Caco-2 (cell line): ENCODE results near the gene TCEAL5. TPM values are rescaled to one million over a fixed set of nuclear protein-coding genes. Genes with fewer than 3 reads are reported as not detected.

Experiments used
- BruUV-seq: library from RNA; stranded (reverse); fragments of 400-500 nt; replicated peaks from 2 replicates; lab custom pipeline; 2021; lab: Mats Ljungman, UMichigan
- CTCF ChIA-PET: fragments of 300-600 bp; sonication (Branson Sonifier 250); formaldehyde crosslinking; loops from one replicate; lab custom pipeline; 2022; ENCODE audit warnings: antibody characterized with exemption; lab: Charles Lee
- POLR2A ChIA-PET: fragments of 300-600 bp; sonication (Branson Sonifier 250); formaldehyde crosslinking; loops from one replicate; lab custom pipeline; 2022; ENCODE audit warnings: antibody characterized with exemption; lab: Charles Lee
- DNase-seq, 2 experiments: peaks; one replicate each; pipeline versions ENCODE4 v3.0.0 to v3.0.0-alpha.2; 2020 to 2022
- H3K27me3 ChIP-seq: replicated peaks from 2 replicates; pipeline ENCODE4 v1.6.0; 2011; ENCODE audit warnings: low read length; ENCODE audit not compliant: control insufficient read depth, insufficient read depth
- H3K36me3 ChIP-seq: 2 replicates; pipeline ENCODE4 v1.5.1; 2011; ENCODE audit warnings: low read length; ENCODE audit not compliant: control insufficient read depth, insufficient read depth
- H3K4me1 ChIP-seq: fragments of 250-450 bp; sonication (Bioruptor Pico); 2 replicates; pipeline ENCODE4 v1.5.1; 2020; ENCODE audit warnings: mild to moderate bottlenecking
- H3K4me3 ChIP-seq: 2 replicates; pipeline ENCODE4 v1.5.1; 2011; ENCODE audit warnings: low read depth, mild to moderate bottlenecking, control low read depth, low read length
- H3K9me3 ChIP-seq: fragments of 250-450 bp; sonication (Bioruptor Pico); 2 replicates; pipeline ENCODE4 v1.5.1; 2020; ENCODE audit warnings: mild to moderate bottlenecking, moderate library complexity
- H3K27ac Mint-ChIP-seq: one replicate; pipeline ENCODE4 v1.8.0; 2022; ENCODE audit warnings: mixed read lengths; ENCODE audit not compliant: unreplicated experiment
- H3K27me3 Mint-ChIP-seq: one replicate; pipeline ENCODE4 v1.8.0; 2022; ENCODE audit warnings: mixed read lengths; ENCODE audit not compliant: insufficient read depth, unreplicated experiment
- H3K36me3 Mint-ChIP-seq: one replicate; pipeline ENCODE4 v1.8.0; 2022; ENCODE audit warnings: mild to moderate bottlenecking, mixed read lengths; ENCODE audit not compliant: insufficient read depth, unreplicated experiment
- H3K4me1 Mint-ChIP-seq: one replicate; pipeline ENCODE4 v1.8.0; 2022; ENCODE audit warnings: low read depth, mixed read lengths; ENCODE audit not compliant: unreplicated experiment
- H3K4me3 Mint-ChIP-seq: one replicate; pipeline ENCODE4 v1.8.0; 2022; ENCODE audit warnings: mild to moderate bottlenecking, moderate library complexity, mixed read lengths; ENCODE audit not compliant: unreplicated experiment
- H3K9me3 Mint-ChIP-seq: one replicate; pipeline ENCODE4 v1.8.0; 2022; ENCODE audit warnings: mixed read lengths; ENCODE audit not compliant: unreplicated experiment
- intact Hi-C: fragments of 100-400 bp; cut with micrococcal nuclease; formaldehyde crosslinking; loops from one replicate; pipeline ENCODE4 v1.10.0; 2022; ENCODE audit not compliant: unreplicated experiment
- total RNA-seq: library from RNA; stranded (reverse); gene quantifications from 2 replicates; pipeline ENCODE4 v1.2.3, GENCODE V29; 2022
- TF ChIP-seq, protein P1 (sequence below), 2 experiments: fragments of 200-600 bp in 1 of 2; IDR thresholded peaks; 1 replicate in 1 of 2; 2 replicates in 1 of 2; pipeline versions ENCODE4 v1.5.1 to v1.8.0; 2011 to 2022; ENCODE audit warnings: antibody characterized with exemption in 1 of 2, control low read depth in 1 of 2, inconsistent platforms in 1 of 2, low read depth in 1 of 2, low read length in 1 of 2, mild to moderate bottlenecking in 1 of 2, moderate library complexity in 1 of 2; ENCODE audit not compliant: insufficient read depth in 1 of 2, severe bottlenecking in 1 of 2, unreplicated experiment in 1 of 2

The TCEAL5 gene
- total RNA-seq, 1 experiment from 2014 or later: not detected

DNA sequence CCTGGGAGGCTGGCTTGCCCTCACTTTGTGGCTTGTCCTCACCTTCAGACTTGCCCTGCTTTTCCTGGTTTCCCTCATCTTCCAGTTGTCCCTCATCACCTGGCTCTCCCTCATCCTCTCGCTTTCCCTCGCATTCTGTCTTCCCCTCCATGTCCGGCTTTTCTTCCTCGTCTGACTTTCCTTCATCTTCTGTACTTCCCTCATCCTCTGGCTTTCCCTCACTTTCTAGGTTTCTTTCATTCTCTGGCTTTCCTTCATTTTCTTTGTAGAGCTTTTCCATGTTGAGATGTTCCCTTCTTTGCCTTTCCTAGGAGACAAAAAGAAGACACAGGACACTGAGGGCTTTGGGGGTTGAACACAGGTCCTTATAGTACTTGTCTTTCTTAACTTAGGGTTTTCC, 2.3 kb downstream of the TCEAL5 start:
- DNase-seq: no peak
- Histone ChIP-seq H3K27me3 (no peaks in the 10 kb centered on the region), H3K4me1 (no peaks in the 10 kb centered on the region), H3K9me3 (no peaks in the 10 kb centered on the region), H3K36me3 (no peaks in the 10 kb centered on the region), H3K4me3 (no peak overlapping the region)
- intact Hi-C loops: no loop called here
- Mint-ChIP-seq H3K27me3 (peaks cover 24% of the 10 kb centered on the region), H3K27ac (no peak overlapping the region), H3K9me3 (no peaks in the 10 kb centered on the region), H3K4me3 (no peak overlapping the region), H3K4me1 (peaks cover 6% of the 10 kb centered on the region), H3K36me3 (no peaks in the 10 kb centered on the region)
- BruUV-seq: no TSS peak
- CTCF ChIA-PET: no interaction called here
- POLR2A ChIA-PET: no interaction called here
- TF ChIP-seq, protein P1, sequence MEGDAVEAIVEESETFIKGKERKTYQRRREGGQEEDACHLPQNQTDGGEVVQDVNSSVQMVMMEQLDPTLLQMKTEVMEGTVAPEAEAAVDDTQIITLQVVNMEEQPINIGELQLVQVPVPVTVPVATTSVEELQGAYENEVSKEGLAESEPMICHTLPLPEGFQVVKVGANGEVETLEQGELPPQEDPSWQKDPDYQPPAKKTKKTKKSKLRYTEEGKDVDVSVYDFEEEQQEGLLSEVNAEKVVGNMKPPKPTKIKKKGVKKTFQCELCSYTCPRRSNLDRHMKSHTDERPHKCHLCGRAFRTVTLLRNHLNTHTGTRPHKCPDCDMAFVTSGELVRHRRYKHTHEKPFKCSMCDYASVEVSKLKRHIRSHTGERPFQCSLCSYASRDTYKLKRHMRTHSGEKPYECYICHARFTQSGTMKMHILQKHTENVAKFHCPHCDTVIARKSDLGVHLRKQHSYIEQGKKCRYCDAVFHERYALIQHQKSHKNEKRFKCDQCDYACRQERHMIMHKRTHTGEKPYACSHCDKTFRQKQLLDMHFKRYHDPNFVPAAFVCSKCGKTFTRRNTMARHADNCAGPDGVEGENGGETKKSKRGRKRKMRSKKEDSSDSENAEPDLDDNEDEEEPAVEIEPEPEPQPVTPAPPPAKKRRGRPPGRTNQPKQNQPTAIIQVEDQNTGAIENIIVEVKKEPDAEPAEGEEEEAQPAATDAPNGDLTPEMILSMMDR (IDR thresholded peaks at IDR 0.05; ENCODE audit: insufficient read depth in 1 of 2, low read depth in 1 of 2, low read length in 1 of 2, severe bottlenecking in 1 of 2, unreplicated experiment in 1 of 2): no peak

DNA sequence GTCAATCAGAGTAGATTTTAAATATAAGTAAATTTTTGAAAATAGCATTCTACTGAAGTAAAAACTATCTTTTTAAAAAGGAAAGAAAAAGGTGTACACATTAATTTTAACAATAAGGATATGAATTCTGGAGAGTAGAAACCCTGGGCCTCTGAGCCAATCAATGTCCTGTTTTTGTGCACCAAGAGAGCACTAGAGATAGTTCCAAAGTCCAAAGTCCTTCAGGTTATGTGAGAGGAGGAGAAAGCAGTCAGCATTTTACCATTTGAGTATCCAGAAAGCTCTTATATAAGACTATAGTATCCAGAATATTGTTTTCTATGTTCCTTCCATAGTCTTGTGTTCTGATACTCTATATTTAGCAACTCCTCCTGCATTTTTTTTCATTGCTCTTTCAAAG, 18.3 kb downstream of the TCEAL5 start:
- no TSS peak for BruUV-seq
- no peaks in the 10 kb centered on the region for H3K36me3 ChIP-seq
- peaks cover 12% of the 10 kb centered on the region for H3K4me1 Mint-ChIP-seq
- TF ChIP-seq, protein P1 (IDR thresholded peaks at IDR 0.05; ENCODE audit: insufficient read depth in 1 of 2, low read depth in 1 of 2, low read length in 1 of 2, severe bottlenecking in 1 of 2, unreplicated experiment in 1 of 2): no peak
- H3K4me3 ChIP-seq: no peak overlapping the region
- DNase-seq: no peak
- no peaks in the 10 kb centered on the region for H3K4me1 ChIP-seq
- no peaks in the 10 kb centered on the region for H3K27me3 ChIP-seq
- H3K4me3 Mint-ChIP-seq: no peak overlapping the region
- no peak overlapping the region for H3K27ac Mint-ChIP-seq
- H3K9me3 ChIP-seq: no peaks in the 10 kb centered on the region
- intact Hi-C loops: no loop called here
- no peaks in the 10 kb centered on the region for H3K9me3 Mint-ChIP-seq
- peaks cover 17% of the 10 kb centered on the region for H3K36me3 Mint-ChIP-seq
- peaks cover 3% of the 10 kb centered on the region for H3K27me3 Mint-ChIP-seq
- ChIA-PET CTCF (interaction anchor here (0.7 kb wide), 1 partner anchor 9 kb away, joined by 3 read pairs; no protein-coding TSS in a partner anchor), POLR2A (no interaction called here)

DNA sequence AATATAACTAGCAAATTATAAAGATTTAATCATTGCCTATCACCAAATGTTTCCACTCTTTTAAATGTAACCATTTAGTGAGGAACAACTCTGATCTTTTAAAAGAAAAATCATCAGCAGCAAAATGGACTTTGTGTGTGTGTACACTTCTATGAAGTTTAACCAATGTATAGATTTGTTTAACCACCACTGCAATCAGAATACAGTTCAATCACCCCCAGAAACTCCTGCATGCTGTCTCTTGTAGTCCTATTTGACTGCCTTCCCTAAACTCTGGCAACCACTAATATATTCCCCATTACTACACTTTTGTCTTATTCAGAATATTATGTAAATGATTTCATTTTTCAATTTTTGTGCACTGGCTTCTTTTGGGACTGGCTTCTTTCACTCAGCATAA, 19.9 kb downstream of the TCEAL5 start:
- H3K9me3 ChIP-seq: no peaks in the 10 kb centered on the region
- ChIA-PET CTCF (no interaction called here), POLR2A (no interaction called here)
- no peak for DNase-seq
- H3K36me3 ChIP-seq: no peaks in the 10 kb centered on the region
- peaks cover 17% of the 10 kb centered on the region for H3K36me3 Mint-ChIP-seq
- no peak overlapping the region for H3K27ac Mint-ChIP-seq
- no peak overlapping the region for H3K4me3 ChIP-seq
- H3K9me3 Mint-ChIP-seq: no peaks in the 10 kb centered on the region
- H3K27me3 ChIP-seq: no peaks in the 10 kb centered on the region
- H3K4me1 Mint-ChIP-seq: peaks cover 12% of the 10 kb centered on the region
- H3K4me1 ChIP-seq: no peaks in the 10 kb centered on the region
- H3K4me3 Mint-ChIP-seq: no peak overlapping the region
- intact Hi-C loops: no loop called here
- TF ChIP-seq, protein P1 (IDR thresholded peaks at IDR 0.05; ENCODE audit: insufficient read depth in 1 of 2, low read depth in 1 of 2, low read length in 1 of 2, severe bottlenecking in 1 of 2, unreplicated experiment in 1 of 2): no peak
- no peaks in the 10 kb centered on the region for H3K27me3 Mint-ChIP-seq
- BruUV-seq: no TSS peak
